ENCODE results near the gene DPP3. TPM values are rescaled to one million over a fixed set of nuclear protein-coding genes. Genes with fewer than 3 reads are reported as not detected.
A peak's percentile ranks its signal among the peaks of the same experiment; 100 is the strongest.

Gene DPP3
- polyA plus RNA-seq, 1 donor from 2014 or later = 24.5 TPM

DNA sequence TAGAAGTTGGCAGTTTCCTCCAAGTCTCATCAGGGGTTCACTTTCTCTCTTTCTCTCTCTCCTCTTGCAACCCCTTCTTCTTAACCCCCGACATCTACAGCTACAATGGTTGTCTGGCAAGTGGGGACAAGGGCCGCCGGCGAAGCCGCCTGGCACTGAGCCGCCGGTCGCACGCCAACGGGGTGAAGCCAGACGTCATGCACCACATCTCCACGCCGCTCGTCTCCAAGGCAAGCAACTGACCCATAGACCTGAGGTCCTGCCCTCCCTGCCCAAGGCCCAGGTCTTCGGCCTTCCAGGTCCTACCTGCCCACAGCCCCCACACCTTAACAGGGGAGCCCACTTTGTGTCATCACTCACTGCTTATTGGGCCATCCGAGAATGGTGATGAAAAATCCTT is 9.1 kb upstream of the DPP3 start:
- Mint-ChIP-seq H3K4me3 (peak overlapping the region in 1 of 4 donors; percentile 74), H3K27ac (no peak overlapping the region), H3K4me1 (peaks cover 0 to 5% (median 5%) of the 10 kb centered on the region in 3 donors), H3K9me3 (no peaks in the 10 kb centered on the region), H3K27me3 (no peaks in the 10 kb centered on the region), H3K36me3 (peaks cover 2% of the 10 kb centered on the region)

- H3K27ac Mint-ChIP-seq = no peak overlapping the region
- H3K36me3 Mint-ChIP-seq = peaks cover 2% of the 10 kb centered on the region
These were observed 8.2 kb upstream of the DPP3 start for GRCh38 chr11:66472054-66472453.

DNA sequence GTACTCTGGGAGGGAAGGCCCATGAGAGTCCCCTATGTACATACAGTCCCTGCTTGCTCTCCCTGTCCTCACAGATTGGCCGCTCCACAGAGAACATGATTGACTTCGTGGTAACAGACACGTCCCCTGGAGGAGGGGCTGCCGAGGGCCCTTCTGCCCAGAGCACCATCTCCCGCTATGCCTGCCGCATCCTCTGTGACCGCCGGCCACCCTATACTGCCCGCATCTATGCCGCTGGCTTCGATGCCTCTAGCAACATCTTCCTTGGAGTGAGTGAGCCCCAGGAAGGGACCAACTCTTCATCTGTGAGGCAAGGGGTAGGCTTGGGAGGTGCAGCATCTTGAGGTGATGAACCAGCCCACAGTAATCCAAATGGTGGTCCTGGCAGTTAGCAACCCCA is 7.1 kb upstream of the DPP3 start:
- H3K36me3 Mint-ChIP-seq = peaks cover 2% of the 10 kb centered on the region
- H3K27ac Mint-ChIP-seq = peak overlapping the region in 1 of 3 donors; percentile 67
- no peaks in the 10 kb centered on the region for H3K27me3 Mint-ChIP-seq
- peak overlapping the region in 1 of 4 donors; percentile 32 for H3K4me3 Mint-ChIP-seq
- peaks cover 0 to 2% (median 0%) of the 10 kb centered on the region in 3 donors for H3K4me1 Mint-ChIP-seq
- no peaks in the 10 kb centered on the region for H3K9me3 Mint-ChIP-seq

More at GRCh38 chr11:66472054-66472453, 8.2 kb upstream of the DPP3 start:
- peaks cover 0 to 5% (median 2%) of the 10 kb centered on the region in 3 donors for H3K4me1 Mint-ChIP-seq
- H3K27me3 Mint-ChIP-seq = no peaks in the 10 kb centered on the region
- H3K4me3 Mint-ChIP-seq = peak overlapping the region in 1 of 4 donors; percentile 32
- no peaks in the 10 kb centered on the region for H3K9me3 Mint-ChIP-seq

- Mint-ChIP-seq H3K36me3 (peaks cover 2% of the 10 kb centered on the region), H3K4me3 (peak overlapping the region in 1 of 4 donors; percentile 38), H3K27ac (no peak overlapping the region), H3K27me3 (no peaks in the 10 kb centered on the region), H3K4me1 (peaks cover under 1 to 3% (median 2%) of the 10 kb centered on the region in 3 donors), H3K9me3 (no peaks in the 10 kb centered on the region)
These were observed 6.4 kb upstream of the DPP3 start for GRCh38 chr11:66473608-66474515.

GRCh38 chr11:66475349-66476172 is 4.7 kb upstream of the DPP3 start:
- H3K4me1 Mint-ChIP-seq = peaks cover 4 to 11% (median 10%) of the 10 kb centered on the region in 3 donors
- no peaks in the 10 kb centered on the region for H3K36me3 Mint-ChIP-seq
- H3K27ac Mint-ChIP-seq = no peak overlapping the region
- H3K9me3 Mint-ChIP-seq = no peaks in the 10 kb centered on the region
- no peaks in the 10 kb centered on the region for H3K27me3 Mint-ChIP-seq
- no peak overlapping the region for H3K4me3 Mint-ChIP-seq

GRCh38 chr11:66476173-66476840 is 3.9 kb upstream of the DPP3 start:
- peak overlapping the region in 1 of 4 donors; percentile 78 for H3K4me3 Mint-ChIP-seq
- H3K27ac Mint-ChIP-seq = peak overlapping the region in 1 of 3 donors; percentile 84
- no peaks in the 10 kb centered on the region for H3K9me3 Mint-ChIP-seq
- no peaks in the 10 kb centered on the region for H3K36me3 Mint-ChIP-seq
- H3K4me1 Mint-ChIP-seq = peaks cover 4 to 15% (median 14%) of the 10 kb centered on the region in 3 donors
- no peaks in the 10 kb centered on the region for H3K27me3 Mint-ChIP-seq

- no peaks in the 10 kb centered on the region for H3K9me3 Mint-ChIP-seq
- no peaks in the 10 kb centered on the region for H3K36me3 Mint-ChIP-seq
- H3K4me1 Mint-ChIP-seq = peaks cover 4 to 16% (median 15%) of the 10 kb centered on the region in 3 donors
- H3K4me3 Mint-ChIP-seq = peak overlapping the region in 1 of 4 donors; percentile 78
- H3K27me3 Mint-ChIP-seq = no peaks in the 10 kb centered on the region
- H3K27ac Mint-ChIP-seq = peak overlapping the region in 1 of 3 donors; percentile 84
These were observed 3.4 kb upstream of the DPP3 start for GRCh38 chr11:66476841-66477251.

DNA sequence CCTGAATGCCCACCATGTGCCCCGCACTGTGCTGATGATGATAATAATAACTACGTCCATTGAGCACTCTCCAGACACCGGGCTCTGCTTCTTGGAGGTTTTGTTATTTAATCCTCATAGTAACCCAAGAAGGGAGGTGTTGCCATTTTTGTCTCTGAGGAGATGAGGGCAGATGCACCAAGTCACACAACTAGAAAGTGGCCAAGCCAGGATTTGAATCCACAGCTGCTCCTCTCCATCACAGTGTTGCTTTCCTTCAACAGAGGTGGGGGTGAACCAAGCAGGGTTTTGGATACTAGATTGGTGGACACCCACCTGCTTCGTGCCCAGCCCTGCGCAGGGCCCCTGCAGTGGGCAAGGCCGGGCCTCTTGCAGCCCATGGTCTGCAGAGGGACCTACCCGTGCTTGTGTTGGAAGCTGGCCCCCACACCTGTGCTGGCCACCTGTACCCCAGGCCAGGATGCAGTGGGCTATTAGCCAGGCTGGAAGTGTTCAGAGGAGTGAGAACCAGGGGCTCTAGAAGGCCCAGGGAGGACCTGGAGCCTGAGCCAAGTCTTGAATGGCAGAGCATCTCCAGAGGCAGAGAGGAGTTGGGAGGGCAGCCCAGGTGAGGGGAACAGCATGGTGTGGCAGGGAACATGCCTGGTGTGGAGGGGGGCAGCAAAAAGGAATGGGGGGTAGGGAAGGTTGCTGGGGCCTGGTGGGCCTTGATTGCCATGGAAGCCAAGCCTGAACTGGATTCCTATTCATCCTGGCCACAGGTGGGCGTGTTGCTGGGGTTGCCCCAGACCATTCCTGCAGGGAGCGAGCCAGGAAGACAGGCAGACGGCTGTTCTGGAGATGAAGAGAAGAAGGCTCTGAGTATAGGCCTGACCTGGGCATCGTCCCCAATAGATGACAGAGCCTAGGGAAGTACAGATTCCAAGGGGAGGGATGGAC is 2.7 kb upstream of the DPP3 start:
- Mint-ChIP-seq H3K36me3 (no peaks in the 10 kb centered on the region), H3K4me3 (peak overlapping the region in 1 of 4 donors; percentile 78), H3K27ac (no peak overlapping the region), H3K27me3 (no peaks in the 10 kb centered on the region), H3K4me1 (peaks cover 4 to 16% (median 15%) of the 10 kb centered on the region in 3 donors), H3K9me3 (no peaks in the 10 kb centered on the region)

GRCh38 chr11:66478729-66479393 is 1.4 kb upstream of the DPP3 start:
- no peaks in the 10 kb centered on the region for H3K36me3 Mint-ChIP-seq
- H3K4me1 Mint-ChIP-seq = peaks cover 4 to 16% (median 15%) of the 10 kb centered on the region in 3 donors
- peak overlapping the region; percentile 92 to 95 (median 93) for H3K4me3 Mint-ChIP-seq
- H3K9me3 Mint-ChIP-seq = no peaks in the 10 kb centered on the region
- no peaks in the 10 kb centered on the region for H3K27me3 Mint-ChIP-seq
- peak overlapping the region in 2 of 3 donors; percentile 76 to 96 for H3K27ac Mint-ChIP-seq

DNA sequence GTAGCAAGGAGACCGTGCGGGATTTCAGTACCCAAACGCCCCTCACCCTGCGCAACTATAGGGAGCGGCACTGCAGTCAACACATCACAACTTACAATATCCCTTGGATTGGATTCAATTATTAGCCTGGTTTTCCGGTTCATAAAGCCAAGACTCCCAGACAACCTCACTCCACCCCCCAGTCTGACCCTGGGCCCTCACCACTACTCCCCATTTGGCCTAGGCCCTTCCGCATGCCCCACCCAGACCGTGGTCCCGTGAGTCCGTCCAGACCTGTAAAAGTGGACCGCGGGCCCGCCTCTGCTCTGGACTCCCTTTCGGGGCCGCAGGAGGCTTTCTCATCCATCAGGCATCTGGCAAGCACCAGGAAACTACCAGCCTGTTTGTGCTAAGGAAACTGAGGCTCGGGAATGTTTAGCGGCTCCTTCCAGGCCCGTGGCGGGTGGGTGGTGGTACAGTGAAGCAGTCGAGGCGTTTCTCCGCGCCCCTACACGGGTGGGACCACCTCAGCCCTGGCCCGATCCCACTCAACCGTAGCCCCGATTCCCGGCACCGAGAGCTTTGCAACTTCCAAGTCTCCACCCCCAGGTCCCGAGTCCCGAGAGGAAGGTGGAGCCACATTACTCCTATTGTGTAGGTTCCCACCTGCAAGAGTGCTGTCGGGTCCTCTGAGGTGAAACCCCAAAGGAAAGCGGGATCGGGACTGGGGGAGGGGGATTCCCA is 679 bp upstream of the DPP3 start:
- H3K9me3 Mint-ChIP-seq = no peaks in the 10 kb centered on the region
- peak overlapping the region; percentile 92 to 95 (median 93) for H3K4me3 Mint-ChIP-seq
- H3K4me1 Mint-ChIP-seq = peaks cover 4 to 16% (median 15%) of the 10 kb centered on the region in 3 donors
- peak overlapping the region; percentile 76 to 96 (median 94) for H3K27ac Mint-ChIP-seq
- H3K36me3 Mint-ChIP-seq = no peaks in the 10 kb centered on the region
- no peaks in the 10 kb centered on the region for H3K27me3 Mint-ChIP-seq

DNA sequence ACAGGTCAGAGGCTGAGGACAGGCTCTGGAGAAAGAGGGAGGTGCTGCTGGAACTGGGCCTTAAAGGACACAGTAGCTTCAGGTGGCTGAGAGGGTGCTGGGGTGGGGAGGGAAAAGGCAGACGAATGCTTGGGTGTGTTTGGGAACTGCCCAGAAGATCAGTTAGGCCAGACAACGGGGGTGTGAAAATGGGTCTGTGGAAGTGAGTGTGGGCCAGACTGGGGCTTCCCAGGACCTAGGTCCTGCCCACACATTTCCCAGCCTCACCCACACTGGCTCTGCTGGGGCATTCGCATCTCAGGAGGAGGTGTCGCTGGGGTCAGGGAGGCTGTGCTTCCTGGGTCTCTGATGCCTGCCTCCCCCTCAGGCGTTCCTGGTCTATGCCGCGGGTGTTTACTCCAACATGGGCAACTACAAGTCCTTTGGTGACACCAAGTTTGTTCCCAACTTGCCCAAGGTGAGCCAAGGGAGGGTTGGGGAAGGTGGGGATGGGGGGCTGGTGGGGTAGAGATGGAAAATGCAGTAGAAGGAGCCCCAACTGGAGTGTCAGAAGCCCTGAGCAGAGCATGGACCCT is 4.7 kb downstream of the DPP3 start:
- no peaks in the 10 kb centered on the region for H3K27me3 Mint-ChIP-seq
- H3K9me3 Mint-ChIP-seq = no peaks in the 10 kb centered on the region
- H3K4me1 Mint-ChIP-seq = peaks cover 0 to 6% (median 5%) of the 10 kb centered on the region in 3 donors
- H3K4me3 Mint-ChIP-seq = no peak overlapping the region
- H3K36me3 Mint-ChIP-seq = no peaks in the 10 kb centered on the region
- no peak overlapping the region for H3K27ac Mint-ChIP-seq

GRCh38 chr11:66488957-66489356 is 8.7 kb downstream of the DPP3 start:
- Mint-ChIP-seq H3K4me3 (no peak overlapping the region), H3K36me3 (peaks cover 2% of the 10 kb centered on the region), H3K27ac (peak overlapping the region in 1 of 3 donors; percentile 19), H3K27me3 (no peaks in the 10 kb centered on the region), H3K4me1 (no peaks in the 10 kb centered on the region), H3K9me3 (no peaks in the 10 kb centered on the region)
